ENCODE measurements around the gene SLC39A11.

The SLC39A11 gene

DNA sequence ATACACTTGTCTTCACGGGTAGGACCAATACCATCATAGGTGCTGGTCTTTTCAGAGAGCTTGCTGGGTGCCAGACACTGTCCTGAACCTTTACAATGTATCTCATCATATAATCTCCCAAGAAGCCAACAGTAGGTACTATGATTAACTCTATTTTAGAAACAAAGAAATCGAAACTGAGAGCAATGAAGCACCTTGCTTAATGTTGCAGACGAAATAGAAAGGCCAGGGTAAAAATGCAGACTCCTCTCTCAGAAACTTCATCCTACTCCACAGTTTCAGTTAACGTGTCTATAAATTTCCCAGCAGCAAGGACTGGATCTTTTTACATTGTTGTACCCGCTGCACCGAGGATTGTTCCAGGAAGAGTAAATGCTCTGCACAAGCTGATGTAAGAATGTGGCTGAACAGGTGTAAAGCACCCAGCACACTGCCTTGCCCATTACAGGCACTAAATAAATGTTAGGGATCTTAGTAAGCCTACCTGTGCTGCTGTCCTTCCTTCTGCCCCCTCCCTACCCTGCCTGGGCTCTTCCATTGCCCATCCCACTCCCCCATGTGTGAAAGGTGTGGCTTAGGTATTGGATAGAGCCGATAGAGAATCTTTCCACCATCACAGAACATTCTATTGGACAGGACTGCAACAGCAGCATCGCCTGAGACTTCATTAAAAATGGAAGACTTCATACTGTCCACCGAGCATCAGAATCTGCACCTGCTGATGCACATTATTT lies 495.0 kb downstream of the SLC39A11 start:
- H3K36me3 Mint-ChIP-seq, result no peaks in the 10 kb centered on the region
- peaks cover 21% of the 10 kb centered on the region for H3K27me3 Mint-ChIP-seq
- H3K4me3 Mint-ChIP-seq, result no peak overlapping the region

More for the DNA sequence above, 495.0 kb downstream of the SLC39A11 start:
- peaks cover 2% of the 10 kb centered on the region for H3K4me1 Mint-ChIP-seq (ENCODE audit: low read depth)
- no peaks in the 10 kb centered on the region for H3K9me3 Mint-ChIP-seq (ENCODE audit: low read depth)
- no peak overlapping the region for H3K27ac Mint-ChIP-seq
